Mesendoderm (in vitro differentiated cells): ENCODE results near the gene POLR1A.
A peak's percentile ranks its signal among the peaks of the same experiment; 100 is the strongest.

Experiments used
- DNase-seq: peaks from one replicate; pipeline ENCODE4 v3.0.0; 2013
- H2AK5ac ChIP-seq: 2 replicates; pipeline ENCODE4 v1.6.1; 2013; ENCODE audit warnings: low read length, inconsistent platforms
- H2BK120ac ChIP-seq: 2 replicates; pipeline ENCODE4 v1.6.1; 2013; ENCODE audit warnings: low read depth, mild to moderate bottlenecking, low read length, moderate library complexity, mixed read lengths
- H2BK15ac ChIP-seq: replicated peaks from 2 replicates; pipeline ENCODE4 v1.6.1; 2013; ENCODE audit warnings: low read depth, mild to moderate bottlenecking, moderate library complexity
- H2BK5ac ChIP-seq: 2 replicates; pipeline ENCODE4 v1.6.1; 2013; ENCODE audit warnings: low read length, inconsistent platforms
- H3K18ac ChIP-seq: 2 replicates; pipeline ENCODE4 v1.6.1; 2013; ENCODE audit warnings: mild to moderate bottlenecking, low read length, mixed read lengths
- H3K23ac ChIP-seq: one replicate; pipeline ENCODE4 v1.6.1; 2013; ENCODE audit warnings: low read length
- H3K27ac ChIP-seq: 2 replicates; pipeline ENCODE4 v1.5.1; 2013; ENCODE audit warnings: low read depth, mild to moderate bottlenecking, inconsistent platforms, low read length, moderate library complexity
- H3K27me3 ChIP-seq: 2 replicates; pipeline ENCODE4 v1.6.1; 2013; ENCODE audit warnings: low read length, control low read depth, mild to moderate bottlenecking, inconsistent platforms; ENCODE audit not compliant: insufficient read depth, poor library complexity
- H3K36me3 ChIP-seq: 2 replicates; pipeline ENCODE4 v1.6.1; 2013; ENCODE audit warnings: low read length, inconsistent platforms; ENCODE audit not compliant: control insufficient read depth, insufficient read depth
- H3K4ac ChIP-seq: one replicate; pipeline ENCODE4 v1.6.1; 2013; ENCODE audit warnings: low read depth, mild to moderate bottlenecking, low read length, moderate library complexity
- H3K4me1 ChIP-seq: 2 replicates; pipeline ENCODE4 v1.6.1; 2013; ENCODE audit warnings: low read depth, low read length, inconsistent platforms; ENCODE audit not compliant: control insufficient read depth
- H3K4me2 ChIP-seq: 2 replicates; pipeline ENCODE4 v1.6.1; 2013; ENCODE audit warnings: low read length
- H3K4me3 ChIP-seq: 2 replicates; pipeline ENCODE4 v1.5.1; 2013; ENCODE audit warnings: mild to moderate bottlenecking, low read length
- H3K56ac ChIP-seq: one replicate; pipeline ENCODE4 v1.6.1; 2013; ENCODE audit warnings: low read length
- H3K79me1 ChIP-seq: 2 replicates; pipeline ENCODE4 v1.6.1; 2013; ENCODE audit warnings: low read length, inconsistent platforms
- H3K79me2 ChIP-seq: 2 replicates; pipeline ENCODE4 v1.6.1; 2013; ENCODE audit warnings: mild to moderate bottlenecking, low read length; ENCODE audit not compliant: control insufficient read depth, insufficient read depth
- H3K9ac ChIP-seq: 2 replicates; pipeline ENCODE4 v1.6.1; 2013; ENCODE audit warnings: low read length, inconsistent platforms
- H4K5ac ChIP-seq: one replicate; pipeline ENCODE4 v1.6.1; 2013; ENCODE audit warnings: low read length
- H4K8ac ChIP-seq: one replicate; pipeline ENCODE4 v1.6.1; 2013; ENCODE audit warnings: low read depth, mild to moderate bottlenecking, control low read depth, low read length, moderate library complexity
- WGBS: extraction: QIAGEN DNeasy Blood & Tissue Kit; methylation state at CpG from one replicate; pipeline ENCODE4 v1.1.7; 2013; ENCODE audit warnings: low lambda C conversion rate, missing lambda C conversion rate; ENCODE audit not compliant: insufficient coverage; ENCODE audit errors: extremely low coverage; 5-methylcytosine and 5-hydroxymethylcytosine counted together

POLR1A gene

GRCh38 chr2:86105969-86106945, 571 bp upstream of the POLR1A start, which contains the start of gene PTCD3:
Gene PTCD3, plus strand, starts transcription at chr2:86106235. Its CDS starts 13 bp downstream, at chr2:86106248.
- H3K9ac ChIP-seq, result peak within 1 kb of the TSS; percentile 88
- H3K56ac ChIP-seq, result peak within 1 kb of the TSS; percentile 92
- no peak within 1 kb of the TSS for H2BK15ac ChIP-seq
- H3K79me2 ChIP-seq, result peaks cover 70% of the 10 kb centered on the region
- H2AK5ac ChIP-seq, result no peak within 1 kb of the TSS
- H4K8ac ChIP-seq, result no peak within 1 kb of the TSS
- no peak within 1 kb of the TSS for H2BK120ac ChIP-seq
- peak; percentile 98 for DNase-seq
- peak within 1 kb of the TSS; percentile 82 for H3K4me3 ChIP-seq
- peaks cover 18% of the 10 kb centered on the region for H3K79me1 ChIP-seq
- peak within 1 kb of the TSS; percentile 24 for H2BK5ac ChIP-seq
- peaks cover 5% of the 10 kb centered on the region for H3K36me3 ChIP-seq
- peak within 1 kb of the TSS; percentile 74 for H3K4me2 ChIP-seq
- no peaks in the 10 kb centered on the region for H3K27me3 ChIP-seq
- peak within 1 kb of the TSS; percentile 31 for H3K27ac ChIP-seq
- H3K4me1 ChIP-seq, result no peaks in the 10 kb centered on the region
- H3K18ac ChIP-seq, result peak within 1 kb of the TSS; percentile 91
- H3K23ac ChIP-seq, result peak within 1 kb of the TSS; percentile 72
- peak within 1 kb of the TSS; percentile 81 for H3K4ac ChIP-seq
- no peak within 1 kb of the TSS for H4K5ac ChIP-seq
- no CpG with 5 or more reads among the region's 44 CpGs for WGBS

- H2BK120ac ChIP-seq, result no peak overlapping the region
- H3K23ac ChIP-seq, result no peak overlapping the region
- H3K36me3 ChIP-seq, result no peaks in the 10 kb centered on the region
- no peak overlapping the region for H3K4ac ChIP-seq
- no peak overlapping the region for H2BK15ac ChIP-seq
- no peaks in the 10 kb centered on the region for H3K4me1 ChIP-seq
- no peaks in the 10 kb centered on the region for H3K27me3 ChIP-seq
- no peak overlapping the region for H3K4me3 ChIP-seq
- H3K79me2 ChIP-seq, result peaks cover 50% of the 10 kb centered on the region
- H2AK5ac ChIP-seq, result no peak overlapping the region
- DNase-seq, result no peak
- no peak overlapping the region for H2BK5ac ChIP-seq
- no peak overlapping the region for H4K8ac ChIP-seq
- no peak overlapping the region for H3K56ac ChIP-seq
- H3K9ac ChIP-seq, result no peak overlapping the region
- H3K27ac ChIP-seq, result no peak overlapping the region
- peaks cover 15% of the 10 kb centered on the region for H3K79me1 ChIP-seq
- no peak overlapping the region for H3K18ac ChIP-seq
- no peak overlapping the region for H3K4me2 ChIP-seq
- no peak overlapping the region for H4K5ac ChIP-seq
Observed at GRCh38 chr2:86102157-86102556, 3.5 kb downstream of the POLR1A start.

DNA sequence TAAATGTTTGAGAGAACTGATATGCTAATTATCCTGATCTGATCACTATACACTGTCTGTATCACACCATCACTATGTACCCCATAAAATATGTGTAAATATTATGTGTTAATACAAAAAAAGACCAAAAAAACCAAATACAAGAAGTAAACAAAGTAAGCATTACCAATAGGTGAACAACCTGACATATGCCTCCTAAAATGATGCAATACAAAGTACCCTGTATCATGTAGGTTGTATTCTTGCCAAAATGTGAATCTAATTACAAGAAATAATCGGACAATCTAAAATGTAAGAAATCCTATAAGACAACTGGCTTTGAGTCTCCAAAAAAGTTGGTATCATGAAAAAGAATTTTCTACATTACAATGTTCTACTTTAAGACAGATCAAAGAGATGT, 7.8 kb downstream of the POLR1A start:
- no CpG with 5 or more reads among the region's 1 CpG for WGBS
- Histone ChIP-seq H2BK5ac (no peak overlapping the region), H2BK15ac (no peak overlapping the region), H3K4me2 (no peak overlapping the region), H3K23ac (no peak overlapping the region), H3K56ac (no peak overlapping the region), H3K9ac (no peak overlapping the region), H2AK5ac (no peak overlapping the region), H3K4ac (no peak overlapping the region), H4K8ac (no peak overlapping the region), H3K18ac (no peak overlapping the region), H3K79me1 (peaks cover 13% of the 10 kb centered on the region), H3K4me1 (no peaks in the 10 kb centered on the region), H4K5ac (no peak overlapping the region), H2BK120ac (no peak overlapping the region), H3K27ac (no peak overlapping the region), H3K79me2 (peaks cover 19% of the 10 kb centered on the region), H3K36me3 (no peaks in the 10 kb centered on the region), H3K4me3 (no peak overlapping the region), H3K27me3 (no peaks in the 10 kb centered on the region)
- no peak for DNase-seq

- Histone ChIP-seq H3K4ac (no peak overlapping the region), H3K18ac (no peak overlapping the region), H3K79me1 (peaks cover 8% of the 10 kb centered on the region), H3K27ac (no peak overlapping the region), H2AK5ac (no peak overlapping the region), H2BK120ac (no peak overlapping the region), H3K27me3 (no peaks in the 10 kb centered on the region), H3K79me2 (peaks cover 13% of the 10 kb centered on the region), H3K4me2 (no peak overlapping the region), H3K23ac (no peak overlapping the region), H2BK15ac (no peak overlapping the region), H3K4me1 (no peaks in the 10 kb centered on the region), H4K8ac (no peak overlapping the region), H3K36me3 (no peaks in the 10 kb centered on the region), H2BK5ac (no peak overlapping the region), H3K9ac (no peak overlapping the region), H3K4me3 (no peak overlapping the region), H3K56ac (no peak overlapping the region), H4K5ac (no peak overlapping the region)
- DNase-seq, result no peak
- WGBS, result no CpG with 5 or more reads among the region's 3 CpGs
Observed at GRCh38 chr2:86097114-86097896, 8.4 kb downstream of the POLR1A start.

- no peaks in the 10 kb centered on the region for H3K4me1 ChIP-seq
- H3K27me3 ChIP-seq, result no peaks in the 10 kb centered on the region
- H3K27ac ChIP-seq, result no peak overlapping the region
- no peak overlapping the region for H2AK5ac ChIP-seq
- H3K79me1 ChIP-seq, result peaks cover 2% of the 10 kb centered on the region
- no peak overlapping the region for H3K9ac ChIP-seq
- no peak overlapping the region for H3K4me3 ChIP-seq
- no peak overlapping the region for H4K8ac ChIP-seq
- H3K56ac ChIP-seq, result no peak overlapping the region
- no peak overlapping the region for H4K5ac ChIP-seq
- H3K4ac ChIP-seq, result no peak overlapping the region
- DNase-seq, result no peak
- H3K79me2 ChIP-seq, result peaks cover 2% of the 10 kb centered on the region
- H2BK15ac ChIP-seq, result no peak overlapping the region
- WGBS, result no CpG with 5 or more reads among the region's 1 CpG
- H2BK5ac ChIP-seq, result no peak overlapping the region
- no peak overlapping the region for H2BK120ac ChIP-seq
- H3K36me3 ChIP-seq, result peaks cover 2% of the 10 kb centered on the region
- H3K4me2 ChIP-seq, result no peak overlapping the region
- no peak overlapping the region for H3K18ac ChIP-seq
- H3K23ac ChIP-seq, result no peak overlapping the region
Observed at GRCh38 chr2:86094229-86094628, 11.5 kb downstream of the POLR1A start.
